ENCODE results near the gene NUFIP2. TPM values are rescaled to one million over a fixed set of nuclear protein-coding genes. Genes with fewer than 3 reads are reported as not detected.
"Not testable (repeated sequence)": the region's sequence is repeated elsewhere in the genome, so short reads cannot be mapped to it uniquely, and the experiment has no call there.

The NUFIP2 gene, protein sequence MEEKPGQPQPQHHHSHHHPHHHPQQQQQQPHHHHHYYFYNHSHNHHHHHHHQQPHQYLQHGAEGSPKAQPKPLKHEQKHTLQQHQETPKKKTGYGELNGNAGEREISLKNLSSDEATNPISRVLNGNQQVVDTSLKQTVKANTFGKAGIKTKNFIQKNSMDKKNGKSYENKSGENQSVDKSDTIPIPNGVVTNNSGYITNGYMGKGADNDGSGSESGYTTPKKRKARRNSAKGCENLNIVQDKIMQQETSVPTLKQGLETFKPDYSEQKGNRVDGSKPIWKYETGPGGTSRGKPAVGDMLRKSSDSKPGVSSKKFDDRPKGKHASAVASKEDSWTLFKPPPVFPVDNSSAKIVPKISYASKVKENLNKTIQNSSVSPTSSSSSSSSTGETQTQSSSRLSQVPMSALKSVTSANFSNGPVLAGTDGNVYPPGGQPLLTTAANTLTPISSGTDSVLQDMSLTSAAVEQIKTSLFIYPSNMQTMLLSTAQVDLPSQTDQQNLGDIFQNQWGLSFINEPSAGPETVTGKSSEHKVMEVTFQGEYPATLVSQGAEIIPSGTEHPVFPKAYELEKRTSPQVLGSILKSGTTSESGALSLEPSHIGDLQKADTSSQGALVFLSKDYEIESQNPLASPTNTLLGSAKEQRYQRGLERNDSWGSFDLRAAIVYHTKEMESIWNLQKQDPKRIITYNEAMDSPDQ
- 51.0 TPM for total RNA-seq (ENCODE audit: unreplicated experiment)
- long read RNA-seq, partial matches to known transcripts: 3 of 3 reads
- long read RNA-seq, other reads (novel, unspliced or antisense): 0 of 3 reads

DNA sequence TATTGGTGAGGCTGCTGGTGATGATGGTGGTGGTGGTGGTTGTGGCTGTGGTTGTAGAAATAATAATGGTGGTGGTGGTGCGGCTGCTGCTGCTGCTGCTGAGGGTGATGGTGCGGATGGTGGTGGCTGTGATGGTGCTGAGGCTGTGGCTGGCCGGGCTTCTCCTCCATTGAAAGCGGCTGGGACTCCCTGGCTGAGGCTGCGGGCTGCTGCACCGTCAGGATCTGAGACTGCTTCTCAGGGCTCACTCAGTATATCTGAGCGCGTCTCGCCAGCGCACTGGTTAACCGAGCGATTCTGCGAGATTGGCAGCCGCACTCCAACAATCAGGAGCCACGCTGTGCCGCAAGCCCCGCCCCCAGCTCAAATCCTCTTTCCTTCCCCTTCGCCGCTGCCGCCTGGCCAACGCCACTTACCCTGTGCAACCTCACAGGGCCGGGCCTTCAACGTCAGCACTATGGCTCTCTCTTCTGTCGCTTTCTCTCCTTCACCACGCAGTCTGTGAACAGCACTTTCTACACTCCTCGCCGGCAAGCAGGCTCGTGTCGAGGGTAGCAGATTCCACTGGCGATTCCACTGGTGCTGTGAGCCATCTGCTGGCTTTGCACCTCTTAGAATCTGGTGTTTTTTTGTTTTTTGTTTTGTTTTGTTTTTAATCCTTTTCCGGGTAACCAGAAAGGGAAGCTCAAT lies at the start of gene NUFIP2:
Gene NUFIP2 (minus strand): TSS at position 259 of the 690 bp plus-strand sequence. CDS start 89 bp downstream, at position 170.
- H3K9me3 Mint-ChIP-seq (ENCODE audit: unreplicated experiment): peaks cover 15% of the 10 kb centered on the region
- H3K4me3 Mint-ChIP-seq (ENCODE audit: unreplicated experiment): peak within 1 kb of the TSS; percentile 100
- peak; percentile 98 for DNase-seq
- TF ChIP-seq, protein P1, sequence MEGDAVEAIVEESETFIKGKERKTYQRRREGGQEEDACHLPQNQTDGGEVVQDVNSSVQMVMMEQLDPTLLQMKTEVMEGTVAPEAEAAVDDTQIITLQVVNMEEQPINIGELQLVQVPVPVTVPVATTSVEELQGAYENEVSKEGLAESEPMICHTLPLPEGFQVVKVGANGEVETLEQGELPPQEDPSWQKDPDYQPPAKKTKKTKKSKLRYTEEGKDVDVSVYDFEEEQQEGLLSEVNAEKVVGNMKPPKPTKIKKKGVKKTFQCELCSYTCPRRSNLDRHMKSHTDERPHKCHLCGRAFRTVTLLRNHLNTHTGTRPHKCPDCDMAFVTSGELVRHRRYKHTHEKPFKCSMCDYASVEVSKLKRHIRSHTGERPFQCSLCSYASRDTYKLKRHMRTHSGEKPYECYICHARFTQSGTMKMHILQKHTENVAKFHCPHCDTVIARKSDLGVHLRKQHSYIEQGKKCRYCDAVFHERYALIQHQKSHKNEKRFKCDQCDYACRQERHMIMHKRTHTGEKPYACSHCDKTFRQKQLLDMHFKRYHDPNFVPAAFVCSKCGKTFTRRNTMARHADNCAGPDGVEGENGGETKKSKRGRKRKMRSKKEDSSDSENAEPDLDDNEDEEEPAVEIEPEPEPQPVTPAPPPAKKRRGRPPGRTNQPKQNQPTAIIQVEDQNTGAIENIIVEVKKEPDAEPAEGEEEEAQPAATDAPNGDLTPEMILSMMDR (IDR thresholded peaks at IDR 0.05; ENCODE audit: partially characterized antibody, unreplicated experiment): no peak
- peak within 1 kb of the TSS; percentile 99 for H3K27ac Mint-ChIP-seq (ENCODE audit: unreplicated experiment)
- H3K36me3 Mint-ChIP-seq (ENCODE audit: unreplicated experiment): no peaks in the 10 kb centered on the region
- peaks cover 17% of the 10 kb centered on the region for H3K4me1 Mint-ChIP-seq (ENCODE audit: low read depth, unreplicated experiment)
- H3K27me3 Mint-ChIP-seq (ENCODE audit: unreplicated experiment): peaks cover 8% of the 10 kb centered on the region

DNA sequence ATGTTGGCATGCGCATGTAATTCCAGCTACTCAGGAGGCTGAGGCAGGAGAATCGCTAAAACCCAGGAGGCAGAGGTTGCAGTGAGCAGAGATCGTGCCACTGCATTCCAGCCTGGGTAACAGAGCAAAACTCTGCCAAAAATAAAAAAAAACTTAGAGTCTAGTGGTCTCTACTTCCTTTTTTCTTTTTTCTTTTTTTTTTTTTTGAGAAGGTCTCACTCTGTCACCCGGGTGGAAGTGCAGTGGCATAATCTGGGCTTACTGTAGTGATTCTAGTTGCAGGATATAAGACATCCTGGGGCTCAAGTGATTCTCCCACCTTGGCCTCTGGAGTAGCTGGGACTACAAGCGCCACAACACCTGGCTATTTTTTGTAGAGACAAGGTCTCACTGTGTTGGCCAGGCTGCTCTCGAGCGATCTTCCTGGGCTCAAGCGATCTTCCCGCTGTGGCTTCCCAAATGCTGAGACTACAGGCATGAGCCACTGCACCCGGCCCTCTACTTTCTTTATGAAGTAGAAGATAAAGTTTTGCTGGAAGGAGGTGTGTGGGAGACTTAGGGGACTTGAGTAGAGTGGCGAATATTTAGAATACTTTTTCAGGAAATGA lies 48.3 kb upstream of the NUFIP2 start:
- H3K27me3 Mint-ChIP-seq (ENCODE audit: unreplicated experiment): no peaks in the 10 kb centered on the region
- no peak overlapping the region for H3K4me3 Mint-ChIP-seq (ENCODE audit: unreplicated experiment)
- no peaks in the 10 kb centered on the region for H3K36me3 Mint-ChIP-seq (ENCODE audit: unreplicated experiment)
- H3K4me1 Mint-ChIP-seq (ENCODE audit: low read depth, unreplicated experiment): no peaks in the 10 kb centered on the region
- peaks cover 1% of the 10 kb centered on the region for H3K9me3 Mint-ChIP-seq (ENCODE audit: unreplicated experiment)
- TF ChIP-seq, protein P1 (IDR thresholded peaks at IDR 0.05; ENCODE audit: partially characterized antibody, unreplicated experiment): no peak
- H3K27ac Mint-ChIP-seq (ENCODE audit: unreplicated experiment): no peak overlapping the region
- no peak for DNase-seq

DNA sequence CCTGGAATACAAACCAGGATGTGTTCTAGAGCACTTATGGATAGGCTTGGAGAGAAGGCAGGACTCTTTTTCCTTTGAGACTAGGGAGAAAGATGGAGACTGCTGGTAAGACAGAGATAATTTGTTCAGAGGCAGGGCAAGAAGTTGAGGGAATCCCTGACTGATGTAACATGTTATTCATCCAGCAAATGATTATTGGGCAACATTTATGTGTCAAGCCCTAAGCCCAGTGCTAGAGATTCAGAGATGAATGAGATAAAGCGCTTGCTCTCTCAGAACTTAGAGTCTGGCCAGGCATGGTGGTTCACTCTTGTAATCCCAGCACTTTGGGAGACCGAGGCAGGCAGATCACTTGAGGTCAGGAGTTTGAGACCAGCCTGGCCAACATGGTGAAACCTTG lies 47.8 kb upstream of the NUFIP2 start:
- Mint-ChIP-seq H3K36me3 (ENCODE audit: unreplicated experiment) (no peaks in the 10 kb centered on the region), H3K9me3 (ENCODE audit: unreplicated experiment) (peaks cover 1% of the 10 kb centered on the region), H3K4me1 (ENCODE audit: low read depth, unreplicated experiment) (no peaks in the 10 kb centered on the region), H3K27ac (ENCODE audit: unreplicated experiment) (no peak overlapping the region), H3K4me3 (ENCODE audit: unreplicated experiment) (no peak overlapping the region), H3K27me3 (ENCODE audit: unreplicated experiment) (no peaks in the 10 kb centered on the region)
- TF ChIP-seq, protein P1 (IDR thresholded peaks at IDR 0.05; ENCODE audit: partially characterized antibody, unreplicated experiment): no peak
- no peak for DNase-seq

DNA sequence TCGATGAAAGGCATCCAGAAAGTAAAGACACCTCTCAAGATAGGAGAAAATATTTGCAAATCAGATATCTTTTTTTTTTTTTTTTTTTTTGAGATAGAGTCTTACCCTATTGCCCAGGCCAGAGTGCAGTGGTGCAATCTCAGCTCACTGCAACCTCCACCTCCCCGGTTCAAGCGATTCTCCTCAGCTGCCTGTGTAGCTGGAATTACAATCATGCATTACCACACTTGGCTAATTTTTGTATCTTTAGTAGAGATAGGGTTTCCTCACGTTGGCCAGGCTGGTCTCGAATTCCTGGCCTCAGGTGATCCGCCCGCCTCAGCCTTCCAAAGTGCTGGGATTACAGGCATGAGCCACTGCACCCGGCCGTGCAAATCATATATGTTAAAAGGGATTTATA lies 45.1 kb upstream of the NUFIP2 start:
- H3K4me3 Mint-ChIP-seq (ENCODE audit: unreplicated experiment); H3K4me1 Mint-ChIP-seq (ENCODE audit: low read depth, unreplicated experiment); H3K27ac Mint-ChIP-seq (ENCODE audit: unreplicated experiment); H3K27me3 Mint-ChIP-seq (ENCODE audit: unreplicated experiment); H3K36me3 Mint-ChIP-seq (ENCODE audit: unreplicated experiment); DNase-seq; H3K9me3 Mint-ChIP-seq (ENCODE audit: unreplicated experiment): not testable (repeated sequence)

DNA sequence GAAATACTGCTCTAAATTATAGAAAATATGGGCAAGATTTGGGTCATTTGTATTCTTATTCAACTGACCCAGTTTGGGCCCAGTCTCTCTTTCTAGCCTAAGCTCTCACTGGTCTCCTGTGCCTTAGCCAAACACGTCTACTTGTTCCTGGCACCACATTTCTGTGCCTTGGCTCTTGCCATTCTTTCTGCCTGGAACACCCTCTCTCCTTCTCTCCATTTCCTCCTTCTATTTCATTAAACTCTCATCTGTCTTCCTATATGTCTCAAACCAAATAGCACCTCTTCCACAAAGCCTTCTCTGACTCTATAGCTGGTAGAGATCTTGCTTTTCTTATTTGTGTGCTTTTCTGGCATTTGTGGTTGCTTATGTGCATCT lies 37.7 kb upstream of the NUFIP2 start:
- no peak overlapping the region for H3K4me3 Mint-ChIP-seq (ENCODE audit: unreplicated experiment)
- H3K9me3 Mint-ChIP-seq (ENCODE audit: unreplicated experiment): no peaks in the 10 kb centered on the region
- H3K27ac Mint-ChIP-seq (ENCODE audit: unreplicated experiment): no peak overlapping the region
- H3K4me1 Mint-ChIP-seq (ENCODE audit: low read depth, unreplicated experiment): no peaks in the 10 kb centered on the region
- peaks cover 2% of the 10 kb centered on the region for H3K27me3 Mint-ChIP-seq (ENCODE audit: unreplicated experiment)
- TF ChIP-seq, protein P1 (IDR thresholded peaks at IDR 0.05; ENCODE audit: partially characterized antibody, unreplicated experiment): no peak
- DNase-seq: no peak
- no peaks in the 10 kb centered on the region for H3K36me3 Mint-ChIP-seq (ENCODE audit: unreplicated experiment)

All from glutamatergic neuron (in vitro differentiated cells).